ENCODE results near the gene RBKS.
A peak's percentile ranks its signal among the peaks of the same experiment; 100 is the strongest.

The RBKS gene

GRCh38 chr2:27890146-27890923, at the start of gene RBKS, which contains the start of gene BABAM2:
Gene RBKS (minus strand): TSS chr2:27890387. CDS start chr2:27890345, 42 bp downstream.
Gene BABAM2 (plus strand): TSS chr2:27890729. CDS start chr2:27894557, 3,828 bp downstream.
- peak; percentile 96 for DNase-seq (ENCODE audit: low spot score)
- TF ChIP-seq CTCF (IDR thresholded peaks at IDR 0.05; ENCODE audit: extremely low read depth, missing control alignments): no peak

GRCh38 chr2:27935026-27935425, 44.8 kb upstream of the RBKS start:
- no peak for TF ChIP-seq CTCF (IDR thresholded peaks at IDR 0.05; ENCODE audit: extremely low read depth, missing control alignments)
- DNase-seq (ENCODE audit: low spot score): no peak

GRCh38 chr2:27932396-27932795, 42.2 kb upstream of the RBKS start:
- no peak for DNase-seq (ENCODE audit: low spot score)
- TF ChIP-seq CTCF (IDR thresholded peaks at IDR 0.05; ENCODE audit: extremely low read depth, missing control alignments): no peak

- no peak for TF ChIP-seq CTCF (IDR thresholded peaks at IDR 0.05; ENCODE audit: extremely low read depth, missing control alignments)
Measured at GRCh38 chr2:27931361-27931950, 41.3 kb upstream of the RBKS start.

GRCh38 chr2:27929916-27930486, 39.8 kb upstream of the RBKS start:
- no peak for TF ChIP-seq CTCF (IDR thresholded peaks at IDR 0.05; ENCODE audit: extremely low read depth, missing control alignments)
- no peak for DNase-seq (ENCODE audit: low spot score)

More at GRCh38 chr2:27931361-27931950, 41.3 kb upstream of the RBKS start:
- no peak for DNase-seq (ENCODE audit: low spot score)

- no peak for DNase-seq (ENCODE audit: low spot score)
- TF ChIP-seq CTCF (IDR thresholded peaks at IDR 0.05; ENCODE audit: extremely low read depth, missing control alignments): no peak
Measured at GRCh38 chr2:27925766-27926472, 35.7 kb upstream of the RBKS start.

Data from GM20000 (cell line).